Iris pigment epithelial cell (primary cell): Measurements from ENCODE around the gene FKRP.
"Not testable (repeated sequence)": the region's sequence is repeated elsewhere in the genome, so short reads cannot be mapped to it uniquely, and the experiment has no call there.

Experiments used
- DNase-seq: peaks from one replicate; pipeline ENCODE4 v3.0.0-alpha.2; 2011; ENCODE audit warnings: low read depth

Gene FKRP, protein sequence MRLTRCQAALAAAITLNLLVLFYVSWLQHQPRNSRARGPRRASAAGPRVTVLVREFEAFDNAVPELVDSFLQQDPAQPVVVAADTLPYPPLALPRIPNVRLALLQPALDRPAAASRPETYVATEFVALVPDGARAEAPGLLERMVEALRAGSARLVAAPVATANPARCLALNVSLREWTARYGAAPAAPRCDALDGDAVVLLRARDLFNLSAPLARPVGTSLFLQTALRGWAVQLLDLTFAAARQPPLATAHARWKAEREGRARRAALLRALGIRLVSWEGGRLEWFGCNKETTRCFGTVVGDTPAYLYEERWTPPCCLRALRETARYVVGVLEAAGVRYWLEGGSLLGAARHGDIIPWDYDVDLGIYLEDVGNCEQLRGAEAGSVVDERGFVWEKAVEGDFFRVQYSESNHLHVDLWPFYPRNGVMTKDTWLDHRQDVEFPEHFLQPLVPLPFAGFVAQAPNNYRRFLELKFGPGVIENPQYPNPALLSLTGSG

GRCh38 chr19:46745521-46746280 is at the start of gene FKRP:
Gene FKRP, plus strand, starts transcription at chr19:46746057. Its CDS starts 9,394 bp downstream, at chr19:46755451.
- DNase-seq, result no peak

GRCh38 chr19:46696866-46697203 is 49.0 kb upstream of the FKRP start:
- no peak for DNase-seq

DNA sequence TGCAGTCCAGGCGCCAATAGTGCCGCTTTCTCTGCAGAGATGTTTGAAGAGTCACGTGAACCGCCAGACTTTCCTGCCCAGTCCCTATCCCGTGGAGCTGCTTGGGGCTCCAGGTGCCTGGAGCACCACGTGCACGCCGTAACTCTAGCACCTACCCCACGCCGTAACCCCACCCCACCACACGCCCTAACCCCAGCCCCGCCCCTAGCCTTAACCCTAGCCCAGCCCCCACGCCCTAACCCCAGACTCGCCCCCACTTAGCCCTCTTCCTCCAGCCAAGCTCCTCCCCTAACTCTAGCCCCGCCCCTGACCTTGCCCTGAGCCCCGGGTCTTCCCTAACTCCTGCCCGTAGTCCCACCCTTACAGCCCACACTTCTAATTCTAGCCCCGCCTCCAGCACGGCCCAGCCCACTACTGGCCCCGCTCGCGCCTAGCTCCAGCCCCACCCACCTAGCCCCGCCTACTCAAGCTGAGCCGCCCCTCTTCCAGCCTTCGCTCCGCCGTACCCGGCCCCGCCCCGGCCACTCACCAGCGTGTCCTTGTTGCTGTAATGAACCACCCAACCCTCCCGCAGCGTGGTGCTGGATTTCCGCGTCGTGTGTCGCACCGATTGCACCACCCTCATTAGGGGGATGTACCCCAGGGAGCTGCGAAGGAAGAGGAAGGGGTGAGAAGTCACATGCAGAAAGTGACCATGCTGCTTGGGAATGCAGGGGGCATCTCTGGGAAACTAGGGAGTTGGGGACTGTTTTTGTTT is 48.5 kb upstream of the FKRP start:
- DNase-seq, result peak; percentile 84

GRCh38 chr19:46698395-46699321 is 47.2 kb upstream of the FKRP start:
- no peak for DNase-seq

DNA sequence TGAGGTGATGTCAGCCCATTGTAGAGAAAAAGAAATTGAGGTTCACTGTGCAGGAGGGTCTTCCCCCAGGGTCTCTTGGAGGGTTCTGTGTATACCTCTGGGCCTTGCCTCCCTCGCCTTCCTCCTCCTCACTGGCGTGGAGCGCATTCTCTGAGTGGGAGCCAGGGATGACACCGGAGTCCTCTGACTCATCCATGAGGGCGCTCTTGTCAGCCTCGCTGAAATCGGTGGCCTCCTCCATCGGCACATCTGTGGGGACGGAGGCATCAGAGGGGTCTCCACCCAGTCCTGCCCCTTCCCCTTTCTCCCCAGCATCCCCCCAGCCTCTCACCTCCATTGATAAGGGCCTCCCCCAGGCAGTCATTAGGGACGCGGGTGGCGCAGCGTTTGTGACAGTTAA is 45.2 kb upstream of the FKRP start:
- DNase-seq, result no peak

DNA sequence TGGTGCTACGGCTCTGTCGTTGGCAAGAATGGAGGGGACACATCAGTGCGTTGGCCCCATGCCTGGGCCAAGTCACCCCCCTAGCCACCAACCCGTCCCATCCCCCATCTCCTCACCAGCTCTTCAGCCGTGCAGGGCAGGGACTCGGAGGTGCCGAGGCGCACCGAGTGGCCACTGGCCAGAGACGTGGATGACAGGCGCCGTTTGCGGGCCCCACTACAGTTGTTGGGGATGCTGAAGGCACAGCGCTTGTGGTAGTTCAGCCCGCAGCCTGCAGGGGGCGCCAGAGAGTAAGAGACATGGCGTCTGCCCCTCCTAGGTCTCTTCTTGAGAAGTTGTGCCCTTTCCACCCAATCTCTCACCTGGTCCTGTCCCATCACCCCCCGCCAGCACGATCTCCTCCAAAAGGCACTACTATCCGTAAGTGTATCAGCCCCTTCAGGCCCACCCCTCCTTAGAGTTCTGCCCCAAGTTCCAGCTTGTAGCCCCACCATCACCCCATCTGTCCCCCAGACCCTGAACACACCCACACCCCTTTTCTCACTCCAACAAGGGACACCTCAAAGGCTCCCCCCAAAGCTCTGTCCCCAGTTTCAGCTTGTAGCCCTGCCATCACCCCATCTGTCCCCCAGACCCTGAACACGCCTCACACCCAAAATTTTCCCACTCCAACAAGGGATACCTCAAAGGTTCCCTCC is 41.3 kb upstream of the FKRP start:
- no peak for DNase-seq

GRCh38 chr19:46710687-46711086 is 35.2 kb upstream of the FKRP start:
- DNase-seq, result no peak

DNA sequence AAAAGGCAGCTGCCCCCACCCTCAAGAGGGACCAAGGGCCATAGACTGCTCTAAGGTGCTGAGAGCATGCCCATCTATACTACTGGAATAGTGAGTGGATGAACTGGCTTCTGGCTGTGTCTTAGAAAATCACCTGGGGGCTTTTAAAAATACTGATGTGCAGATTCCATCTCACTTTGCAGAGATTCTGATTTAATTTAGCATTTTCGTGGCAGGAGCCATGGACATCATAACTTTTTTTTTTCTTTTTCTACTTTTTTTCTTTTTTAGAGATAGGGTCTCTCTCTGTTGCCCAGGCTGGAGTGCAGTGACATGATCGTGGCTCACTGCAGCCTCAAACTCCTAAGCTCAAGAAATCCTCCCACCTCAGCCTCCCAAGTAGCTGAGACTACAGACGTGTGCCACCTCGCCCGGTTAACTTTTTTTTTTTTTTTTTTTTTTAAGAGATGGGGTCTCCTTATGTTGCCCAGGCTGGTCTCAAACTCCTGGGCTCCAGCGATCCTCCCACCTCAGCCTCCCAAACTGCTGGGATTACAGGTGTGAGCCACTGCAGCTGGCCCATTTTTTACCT is 33.0 kb upstream of the FKRP start:
- not testable (repeated sequence) for DNase-seq

GRCh38 chr19:46713781-46714443 is 31.9 kb upstream of the FKRP start:
- peak; percentile 80 for DNase-seq

DNA sequence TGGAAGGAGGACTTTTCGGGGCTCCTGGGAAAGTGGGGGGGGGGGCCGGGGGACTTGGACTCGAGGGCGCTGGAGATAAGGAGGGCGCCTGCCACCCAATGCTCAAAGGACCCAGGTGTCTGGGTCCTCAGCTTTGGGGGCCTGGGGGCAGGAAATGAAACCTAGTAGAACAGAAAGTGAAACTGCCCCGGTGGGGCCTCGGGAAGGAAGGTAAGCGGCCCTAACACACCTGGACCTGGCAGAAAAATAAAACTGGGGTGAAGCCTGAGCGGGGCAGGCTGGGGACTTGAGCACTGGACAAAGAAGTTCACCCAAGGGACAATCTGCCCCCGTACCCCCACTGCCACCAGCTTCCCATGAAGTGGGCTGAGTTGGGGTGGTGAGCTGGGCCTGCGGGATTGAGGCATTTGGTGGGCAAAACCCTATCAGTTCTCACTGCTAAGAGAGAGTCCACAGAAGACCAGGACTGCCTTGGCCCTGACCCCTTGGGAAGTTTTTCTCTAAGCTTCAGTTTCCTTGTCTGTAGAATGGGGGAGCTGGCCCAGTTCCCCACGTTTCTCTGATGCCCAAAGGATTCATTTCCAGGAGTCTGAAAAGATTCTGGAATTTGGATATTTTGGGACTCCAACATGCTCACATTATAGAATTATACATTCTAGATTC is 31.3 kb upstream of the FKRP start:
- DNase-seq, result no peak

- no peak for DNase-seq
These were observed 30.3 kb upstream of the FKRP start for GRCh38 chr19:46715620-46715974.

DNA sequence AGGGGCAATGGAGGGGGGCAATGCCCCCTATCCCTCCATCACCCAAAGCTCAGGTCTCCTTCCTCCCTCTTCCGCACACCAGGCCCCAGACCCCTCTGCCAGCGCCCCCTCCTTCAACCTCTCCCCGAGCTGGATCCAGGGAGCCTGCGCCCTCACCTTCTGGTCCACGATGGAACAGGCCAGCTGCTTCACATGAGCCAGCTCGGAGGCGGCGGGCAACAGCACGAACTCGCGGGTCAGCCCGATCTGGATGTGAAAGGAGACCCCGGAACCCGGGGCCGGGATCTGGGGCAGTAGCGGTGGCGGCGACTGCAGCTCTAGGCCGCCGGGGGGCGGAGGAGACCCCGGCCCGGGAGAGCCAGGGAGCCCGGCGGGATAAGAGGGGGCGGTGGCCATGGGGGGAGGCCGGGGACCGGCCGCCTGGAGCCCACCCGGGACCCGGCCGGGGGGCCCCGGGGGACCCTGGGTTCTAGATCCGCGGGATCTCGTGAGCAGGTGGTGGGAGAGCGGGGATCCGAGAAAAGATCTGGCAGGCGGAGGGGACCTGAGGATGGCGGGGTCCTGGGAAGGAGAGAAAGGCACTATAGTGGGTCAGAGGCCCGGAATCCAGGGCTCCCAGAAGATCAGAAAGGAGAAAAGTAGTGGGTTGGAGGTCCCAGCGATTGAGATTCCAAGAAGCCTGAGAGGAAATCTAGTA is 29.7 kb upstream of the FKRP start:
- no peak for DNase-seq

- DNase-seq, result no peak
These were observed 29.2 kb upstream of the FKRP start for GRCh38 chr19:46716672-46717033.

DNA sequence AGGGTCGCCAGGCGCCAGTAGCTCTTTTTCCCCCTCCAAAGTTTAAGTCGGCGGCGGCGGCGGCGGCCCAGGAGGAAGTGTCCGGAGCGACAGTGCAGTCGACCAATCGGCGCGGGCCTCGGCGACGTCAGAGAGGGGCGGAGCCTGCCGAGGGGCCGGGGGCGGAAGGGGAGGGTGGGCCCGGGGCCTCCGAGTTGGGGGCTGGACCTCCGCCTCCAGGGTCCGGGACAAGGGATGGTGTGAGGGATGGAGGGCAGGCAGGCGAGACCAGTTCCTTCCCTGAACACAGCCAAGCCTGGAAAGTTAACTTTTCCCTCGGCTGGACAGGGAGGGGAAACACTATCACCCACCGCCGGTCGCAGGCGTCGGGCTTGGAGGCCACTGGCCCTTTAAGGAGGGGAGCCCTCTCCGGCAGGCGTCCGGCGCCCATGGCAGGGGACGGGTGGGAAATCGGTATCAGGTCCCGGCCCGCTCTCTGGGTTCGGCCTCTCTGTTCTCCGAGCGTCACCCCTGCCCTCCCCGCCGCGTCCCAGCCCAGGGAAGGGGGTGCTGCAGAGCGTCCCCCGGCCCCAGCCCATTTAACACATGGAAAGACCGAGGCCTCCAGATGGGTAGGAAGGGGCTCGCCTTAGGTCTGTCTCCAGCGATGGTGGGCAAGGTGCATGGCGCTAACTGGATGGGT is 28.7 kb upstream of the FKRP start, which contains the start of gene PRKD2:
PRKD2 (minus strand) TSS at position 81 of the 682 bp plus-strand sequence. CDS start 744 bp downstream, outside the sequence.
- peak; percentile 76 for DNase-seq

DNA sequence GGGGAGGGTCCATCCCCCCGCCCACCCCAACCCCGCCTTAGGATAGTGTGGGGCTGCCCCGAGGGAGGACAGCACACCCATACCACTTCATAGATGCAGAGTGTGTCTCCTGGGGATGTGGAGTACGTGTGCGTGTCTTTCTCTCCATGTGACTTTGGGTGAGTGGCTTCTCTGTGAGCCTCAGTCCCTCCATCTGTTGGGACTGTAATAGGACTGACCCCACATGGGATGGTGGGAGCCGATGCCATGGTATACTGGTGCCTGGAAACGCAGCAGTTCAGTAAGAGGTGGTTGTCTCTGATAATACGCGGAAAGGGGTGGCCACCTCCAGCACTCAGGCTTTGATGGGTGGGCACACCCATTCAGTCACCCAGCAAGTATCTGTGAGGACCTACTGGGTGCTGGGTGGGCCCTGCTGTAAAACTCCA is 28.1 kb upstream of the FKRP start:
- no peak for DNase-seq

DNA sequence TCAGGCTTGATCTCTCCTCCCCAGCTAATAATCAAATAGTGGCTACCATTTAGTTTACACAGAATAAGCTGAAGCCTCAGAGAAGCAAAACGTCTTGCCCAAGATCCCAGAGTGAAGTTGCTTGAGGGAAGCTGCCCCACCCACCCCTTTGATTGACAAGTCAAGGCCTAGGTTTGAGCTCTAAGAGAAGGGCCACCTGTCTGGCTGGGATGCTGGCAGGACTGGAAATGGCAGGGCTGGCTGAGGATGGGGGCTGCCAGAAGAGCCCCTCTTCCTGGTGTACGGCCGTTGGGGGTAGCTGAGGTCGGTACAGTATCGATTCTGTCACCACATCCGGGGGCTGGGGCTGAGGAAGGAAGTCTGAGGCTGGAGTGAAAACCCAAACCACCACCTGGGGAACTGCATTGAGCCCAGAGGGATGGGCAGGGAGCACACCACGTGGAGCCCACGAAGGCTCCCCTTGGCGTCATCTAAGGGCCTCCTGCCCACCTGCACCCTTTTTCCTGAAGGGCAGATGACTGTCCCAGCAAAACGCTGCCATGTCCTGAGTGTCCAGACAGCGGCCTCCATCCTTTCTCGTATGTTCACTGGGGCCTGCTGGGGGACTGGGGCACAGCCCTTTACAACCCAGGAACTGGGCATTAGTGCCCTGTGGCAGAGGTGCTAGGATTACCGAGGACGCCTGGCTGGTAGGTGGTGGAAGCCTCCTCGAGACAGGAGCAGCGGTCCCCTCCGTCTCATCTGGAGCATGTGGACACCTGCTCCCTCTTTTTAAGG is 27.5 kb upstream of the FKRP start:
- DNase-seq, result peak; percentile 54

DNA sequence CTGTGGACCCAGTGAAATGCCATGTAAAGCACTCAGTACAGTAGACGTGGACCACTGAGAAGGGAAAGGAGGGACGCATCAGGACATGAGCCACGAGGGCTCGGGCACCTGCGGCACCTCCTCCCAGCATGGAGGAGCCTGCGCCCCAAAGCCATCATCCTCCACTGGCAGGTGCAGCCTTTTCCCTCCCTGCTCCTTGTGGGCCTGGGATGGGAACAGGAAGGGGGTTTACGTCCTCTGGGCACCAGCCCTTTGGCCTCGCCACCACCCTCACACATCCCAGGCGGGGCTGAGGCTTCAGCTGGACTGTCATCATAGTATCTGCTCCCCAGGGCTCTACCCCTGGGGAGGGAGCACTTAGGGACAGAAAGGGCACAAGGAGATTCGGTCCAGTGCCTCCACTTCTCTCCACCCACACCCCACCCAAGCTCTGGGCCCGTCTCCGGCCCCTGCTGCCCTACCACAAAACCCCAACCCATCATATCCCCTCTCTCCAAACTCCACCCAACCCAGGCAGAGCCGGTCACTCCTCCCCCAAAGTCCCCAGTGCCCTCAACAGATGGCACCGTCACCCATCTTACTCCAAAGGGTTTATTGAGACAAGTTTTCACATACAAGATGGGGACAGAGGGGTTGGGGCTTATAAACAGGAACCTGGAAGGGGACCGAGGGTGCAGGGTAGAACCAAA is 26.8 kb upstream of the FKRP start:
- DNase-seq, result no peak
